SK-N-SH treated with all-trans-retinoic acid at 6 μM for 48 hours (cell line): ENCODE measurements around the gene DAGLA.
"Not testable (repeated sequence)": the region's sequence is repeated elsewhere in the genome, so short reads cannot be mapped to it uniquely, and the experiment has no call there.

Experiments
- RARB ChIP-seq: fragments of 250-450 bp; sonication (Bioruptor Pico); IDR thresholded peaks from 2 replicates; pipeline ENCODE4 v1.8.0; 2021; ENCODE audit warnings: mild to moderate bottlenecking, moderate library complexity
- SNAI2 ChIP-seq: fragments of 250-450 bp; sonication (Bioruptor Pico); IDR thresholded peaks from 2 replicates; pipeline ENCODE4 v1.5.0; 2020; ENCODE audit warnings: mild to moderate bottlenecking, moderate library complexity
- TCF4 ChIP-seq: fragments of 250-450 bp; sonication (Bioruptor Pico); IDR thresholded peaks from 2 replicates; pipeline ENCODE4 v1.8.0; 2021; ENCODE audit warnings: mild to moderate bottlenecking, moderate library complexity, borderline replicate concordance

DNA sequence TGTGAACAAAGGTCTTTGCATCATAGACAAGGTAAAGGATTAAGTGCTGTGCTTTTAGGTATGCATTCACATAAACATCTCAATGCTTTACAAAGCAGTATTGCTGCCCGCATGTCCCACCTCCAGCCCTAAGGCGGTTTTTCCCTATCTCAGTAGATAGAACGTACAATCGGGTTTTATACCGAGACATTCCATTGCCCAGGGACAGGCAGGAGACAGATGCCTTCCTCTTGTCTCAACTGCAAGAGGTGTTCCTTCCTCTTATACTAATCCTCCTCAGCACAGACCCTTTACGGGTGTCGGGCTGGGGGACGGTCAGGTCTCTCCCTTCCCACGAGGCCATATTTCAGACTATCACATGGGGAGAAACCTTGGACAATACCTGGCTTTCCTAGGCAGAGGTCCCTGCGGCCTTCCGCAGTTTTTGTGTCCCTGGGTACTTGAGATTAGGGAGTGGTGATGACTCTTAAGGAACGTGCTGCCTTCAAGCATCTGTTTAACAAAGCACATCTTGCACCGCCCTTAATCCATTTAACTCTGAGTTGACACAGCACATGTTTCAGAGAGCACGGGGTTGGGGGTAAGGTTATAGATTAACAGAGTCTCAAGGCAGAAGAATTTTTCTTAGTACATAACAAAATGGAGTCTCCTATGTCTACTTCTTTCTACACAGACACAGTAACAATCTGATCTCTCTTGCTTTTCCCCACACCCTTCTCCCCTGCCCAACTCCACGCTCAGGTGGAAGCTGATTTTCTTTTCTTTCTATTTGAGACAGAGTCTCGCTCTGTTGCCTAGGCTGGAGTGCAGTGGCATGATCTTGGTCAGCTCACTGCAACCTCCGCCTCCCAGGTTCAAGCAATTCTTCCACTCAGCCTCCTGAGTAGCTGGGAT, 24.7 kb upstream of the DAGLA start:
- TF ChIP-seq SNAI2 (CRISPR knock-in tag); RARB; TCF4: not testable (repeated sequence)
